Kidney (tissue), 14 donors: ENCODE results near the gene EIF3A. TPM values are rescaled to one million over a fixed set of nuclear protein-coding genes. Genes with fewer than 3 reads are reported as not detected.

Source experiments
- DNase-seq, 5 donors: peaks; one replicate each; pipeline ENCODE4 v3.0.0-alpha.2; 2013 to 2020
- FAIRE-seq: peaks from 2 replicates; lab custom pipeline; 2012; peaks lifted over from hg19 to GRCh38; lab: Jason Lieb, UNC
- H3K27ac ChIP-seq, 2 donors: one replicate each; pipeline ENCODE4 v1.7.0; 2013; ENCODE audit warnings: low read depth in 2 of 2, low read length in 2 of 2, inconsistent platforms in 1 of 2
- H3K27me3 ChIP-seq: one replicate; pipeline ENCODE4 v1.7.1; 2013; ENCODE audit warnings: low read length, inconsistent platforms; ENCODE audit not compliant: control insufficient read depth, insufficient read depth
- H3K36me3 ChIP-seq, 3 donors: one replicate each; pipeline versions ENCODE4 v1.7.0 to v1.7.1; 2013; ENCODE audit warnings: low read length in 3 of 3, control low read depth in 1 of 3, inconsistent platforms in 1 of 3; ENCODE audit not compliant: insufficient read depth in 3 of 3, control insufficient read depth in 2 of 3
- H3K4me1 ChIP-seq, 3 donors: one replicate each; pipeline versions ENCODE4 v1.7.0 to v1.7.1; 2013; ENCODE audit warnings: low read length in 3 of 3, inconsistent platforms in 1 of 3, low read depth in 1 of 3; ENCODE audit not compliant: control insufficient read depth in 2 of 3, insufficient read depth in 2 of 3
- H3K4me3 ChIP-seq, 3 donors: one replicate each; pipeline versions ENCODE4 v1.7.0 to v1.8.1; 2013; ENCODE audit warnings: low read length in 3 of 3, control low read depth in 1 of 3, inconsistent platforms in 1 of 3
- H3K9ac ChIP-seq, 3 donors: one replicate each; pipeline versions ENCODE4 v1.7.0 to v1.7.1; 2013; ENCODE audit warnings: low read length in 3 of 3, control low read depth in 1 of 3, inconsistent platforms in 1 of 3
- H3K9me3 ChIP-seq, 3 donors: one replicate each; pipeline versions ENCODE4 v1.7.0 to v1.7.1; 2013; ENCODE audit warnings: low read length in 3 of 3, control low read depth in 1 of 3, inconsistent platforms in 1 of 3; ENCODE audit not compliant: control insufficient read depth in 2 of 3, insufficient read depth in 1 of 3
- intact Hi-C: fragments of 100-400 bp; cut with DNase I; formaldehyde crosslinking; loops from one replicate; pipeline ENCODE4 v1.11.1; 2022
- polyA plus RNA-seq: library from polyadenylated mRNA; stranded (reverse); fragments of 350-450 nt; fragmentation: Illumina TruSeq; extraction: RNeasy Lipid Tissue Mini Kit (QIAGEN cat#74804); gene quantifications from one replicate; pipeline ENCODE4 v1.2.3, GENCODE V29; 2014; ENCODE audit warnings: low read depth, low replicate concordance; ENCODE audit not compliant: insufficient read depth
- total RNA-seq: library from RNA; stranded (reverse); fragmentation: NEBNext Ultra II Directional; extraction: Animal tissue kit (Norgen Biotek cat#: 25700); gene quantifications from one replicate; pipeline ENCODE4 v1.2.1, GENCODE V29; 2021
- TF ChIP-seq, protein P1 (sequence below): IDR thresholded peaks from 3 replicates; pipeline ENCODE4 v1.5.1; 2012; ENCODE audit warnings: mild to moderate bottlenecking, moderate library complexity, borderline replicate concordance; ENCODE audit not compliant: insufficient read depth; ENCODE audit errors: extremely low read depth
- donor health status: control.
- donor health status: control.
- donor health status: control.
- donor health status: control.
- donor health status: control.
- donor health status: DM: yes; HTN: yes; CAD: no.
- donor health status: Normal renal cell carcinoma (clear cell type).

The EIF3A gene
- total and polyA plus RNA-seq, 2 donors from 2014 or later, result 24.9 to 95.6 TPM

DNA sequence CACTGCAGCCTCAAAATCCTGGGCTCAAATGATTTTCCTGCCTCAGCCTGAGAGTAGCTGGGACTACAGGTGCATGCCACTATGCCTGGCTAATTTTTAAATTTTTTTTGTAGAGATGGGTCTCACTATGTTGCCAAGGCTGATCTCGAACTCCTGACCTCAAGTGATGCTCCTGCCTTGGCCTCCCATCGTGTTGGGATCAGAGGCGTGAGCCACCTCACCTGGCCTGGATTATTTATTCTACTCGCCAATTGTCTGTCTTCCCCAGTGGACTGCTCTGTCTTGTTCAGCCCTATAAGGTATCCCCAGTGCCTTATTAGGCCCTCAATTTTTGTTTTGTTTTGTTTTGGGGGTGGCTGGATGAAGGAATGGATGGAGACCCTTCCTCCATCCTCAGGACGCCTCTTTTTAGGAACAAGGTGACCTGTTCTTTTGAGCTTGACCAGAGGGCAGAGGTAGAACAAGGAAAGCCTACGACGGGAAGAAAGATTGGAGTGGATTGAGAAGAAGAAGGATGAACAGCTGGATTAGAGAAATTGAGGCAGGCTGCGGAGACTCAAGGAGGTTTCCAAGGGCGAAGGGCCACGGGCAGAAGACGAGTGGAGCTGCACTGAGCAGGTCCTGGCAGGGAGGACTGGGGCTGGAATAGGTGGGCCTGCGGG is 22.8 kb upstream of the EIF3A start:
- TF ChIP-seq, protein P1, sequence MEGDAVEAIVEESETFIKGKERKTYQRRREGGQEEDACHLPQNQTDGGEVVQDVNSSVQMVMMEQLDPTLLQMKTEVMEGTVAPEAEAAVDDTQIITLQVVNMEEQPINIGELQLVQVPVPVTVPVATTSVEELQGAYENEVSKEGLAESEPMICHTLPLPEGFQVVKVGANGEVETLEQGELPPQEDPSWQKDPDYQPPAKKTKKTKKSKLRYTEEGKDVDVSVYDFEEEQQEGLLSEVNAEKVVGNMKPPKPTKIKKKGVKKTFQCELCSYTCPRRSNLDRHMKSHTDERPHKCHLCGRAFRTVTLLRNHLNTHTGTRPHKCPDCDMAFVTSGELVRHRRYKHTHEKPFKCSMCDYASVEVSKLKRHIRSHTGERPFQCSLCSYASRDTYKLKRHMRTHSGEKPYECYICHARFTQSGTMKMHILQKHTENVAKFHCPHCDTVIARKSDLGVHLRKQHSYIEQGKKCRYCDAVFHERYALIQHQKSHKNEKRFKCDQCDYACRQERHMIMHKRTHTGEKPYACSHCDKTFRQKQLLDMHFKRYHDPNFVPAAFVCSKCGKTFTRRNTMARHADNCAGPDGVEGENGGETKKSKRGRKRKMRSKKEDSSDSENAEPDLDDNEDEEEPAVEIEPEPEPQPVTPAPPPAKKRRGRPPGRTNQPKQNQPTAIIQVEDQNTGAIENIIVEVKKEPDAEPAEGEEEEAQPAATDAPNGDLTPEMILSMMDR, result no peak
- no peaks in the 10 kb centered on the region for H3K9me3 ChIP-seq
- intact Hi-C loops, result no loop called here
- H3K4me1 ChIP-seq, result peaks cover 3 to 6% (median 4%) of the 10 kb centered on the region in 3 donors
- peak overlapping the region in 1 of 2 donors; percentile 59 for H3K27ac ChIP-seq
- H3K4me3 ChIP-seq, result peak overlapping the region in 1 of 3 donors; percentile 23
- no peaks in the 10 kb centered on the region for H3K27me3 ChIP-seq
- DNase-seq, result peak in 1 of 5 donors; percentile 57
- H3K9ac ChIP-seq, result peak overlapping the region in 1 of 3 donors; percentile 22
- FAIRE-seq, result no peak
- no peaks in the 10 kb centered on the region for H3K36me3 ChIP-seq

GRCh38 chr10:119101366-119102098 is 20.9 kb upstream of the EIF3A start:
- H3K36me3 ChIP-seq, result no peaks in the 10 kb centered on the region
- H3K9ac ChIP-seq, result no peak overlapping the region
- no peak overlapping the region for H3K4me3 ChIP-seq
- peaks cover 3 to 6% (median 4%) of the 10 kb centered on the region in 3 donors for H3K4me1 ChIP-seq
- no peaks in the 10 kb centered on the region for H3K9me3 ChIP-seq
- TF ChIP-seq, protein P1, result no peak
- FAIRE-seq, result no peak
- intact Hi-C loops, result no loop called here
- H3K27me3 ChIP-seq, result no peaks in the 10 kb centered on the region
- no peak overlapping the region for H3K27ac ChIP-seq
- DNase-seq, result no peak

- no peak overlapping the region for H3K4me3 ChIP-seq
- peak overlapping the region in 1 of 2 donors; percentile 52 for H3K27ac ChIP-seq
- no peaks in the 10 kb centered on the region for H3K36me3 ChIP-seq
- H3K4me1 ChIP-seq, result peaks cover 3 to 6% (median 4%) of the 10 kb centered on the region in 3 donors
- H3K9me3 ChIP-seq, result no peaks in the 10 kb centered on the region
- TF ChIP-seq, protein P1, result no peak
- FAIRE-seq (no peak), DNase-seq (no peak)
- H3K9ac ChIP-seq, result no peak overlapping the region
- intact Hi-C loops, result no loop called here
- H3K27me3 ChIP-seq, result no peaks in the 10 kb centered on the region
These were observed 20.0 kb upstream of the EIF3A start for GRCh38 chr10:119100434-119101238.
